ENCODE results near the gene GRPEL1.

GRPEL1 gene

DNA sequence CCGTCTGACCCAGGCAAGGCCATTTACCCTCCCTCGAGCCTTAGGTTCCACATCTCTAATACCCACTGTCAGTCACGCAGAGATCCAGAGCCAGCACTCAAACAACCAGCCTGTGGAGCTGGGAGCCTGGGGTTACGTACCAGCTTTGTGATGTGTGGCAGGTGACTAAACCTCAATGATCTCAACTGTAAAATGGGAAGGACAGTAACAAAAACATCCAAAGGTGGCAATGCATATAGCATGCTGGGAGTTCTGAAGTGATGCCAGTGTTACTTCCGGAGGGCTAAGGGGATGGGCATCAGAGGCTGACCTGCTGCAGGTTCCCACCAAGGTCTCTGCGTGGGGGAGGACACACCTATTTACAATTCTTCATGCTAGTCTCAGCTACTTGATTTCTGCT lies 6.0 kb downstream of the GRPEL1 start:
- DNase-seq = no peak

DNA sequence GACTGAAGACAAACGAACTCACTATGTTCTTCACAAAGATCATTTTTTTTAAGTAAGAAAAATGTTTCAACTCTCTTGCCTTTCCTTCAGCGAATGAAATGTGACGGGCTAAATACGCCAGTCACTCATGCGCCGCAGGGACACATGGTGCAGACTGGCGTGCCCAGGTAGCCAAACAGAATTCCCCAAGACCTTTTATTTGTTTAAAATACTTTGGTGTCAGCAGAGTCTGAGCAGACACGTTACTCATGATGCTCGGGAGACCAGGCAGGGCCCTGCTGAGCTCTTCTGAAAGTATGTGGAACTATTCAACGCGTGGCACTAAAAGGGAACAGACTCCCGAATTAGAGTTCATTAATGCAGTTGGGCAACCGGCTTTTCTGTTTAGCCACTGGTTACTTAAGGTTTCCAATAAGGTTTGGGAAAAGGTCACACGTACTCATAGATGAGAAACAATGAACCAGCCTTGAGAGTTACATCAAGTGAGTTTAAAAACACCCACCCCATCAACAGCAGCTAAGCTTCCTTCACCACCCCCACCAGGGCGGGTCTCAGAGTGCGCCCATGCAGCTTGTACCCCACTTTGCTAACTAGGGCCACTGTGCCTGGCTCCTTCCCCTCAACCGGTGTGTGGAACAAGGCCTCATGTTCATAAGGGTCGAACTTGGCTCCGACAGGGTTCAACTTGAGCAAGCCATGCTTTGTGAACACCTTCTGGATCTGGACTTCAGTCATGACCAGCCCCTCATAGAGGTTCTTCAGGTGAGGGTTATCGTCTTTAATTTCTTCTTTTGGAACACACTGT lies 7.3 kb downstream of the GRPEL1 start:
- DNase-seq = no peak

DNA sequence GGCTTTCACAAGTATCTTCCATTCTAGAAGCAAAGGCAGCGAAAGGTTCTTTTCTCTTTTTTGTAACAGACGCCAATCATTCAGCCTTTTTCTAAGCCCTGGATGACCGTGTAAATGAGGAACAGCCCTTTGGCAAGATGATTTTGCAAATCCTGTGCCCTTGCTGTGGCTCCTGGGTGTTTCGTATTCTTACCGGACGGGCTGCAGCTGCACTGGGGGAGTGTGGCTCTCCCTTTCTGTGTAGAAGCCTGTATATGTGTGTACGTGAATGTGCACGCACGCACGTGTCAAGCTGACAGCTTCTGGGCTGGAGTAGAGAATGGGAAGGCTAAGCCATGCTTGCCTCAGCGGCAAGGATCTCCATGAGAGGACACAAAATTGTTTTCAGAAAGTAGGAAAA lies 8.2 kb downstream of the GRPEL1 start:
- no peak for DNase-seq

DNA sequence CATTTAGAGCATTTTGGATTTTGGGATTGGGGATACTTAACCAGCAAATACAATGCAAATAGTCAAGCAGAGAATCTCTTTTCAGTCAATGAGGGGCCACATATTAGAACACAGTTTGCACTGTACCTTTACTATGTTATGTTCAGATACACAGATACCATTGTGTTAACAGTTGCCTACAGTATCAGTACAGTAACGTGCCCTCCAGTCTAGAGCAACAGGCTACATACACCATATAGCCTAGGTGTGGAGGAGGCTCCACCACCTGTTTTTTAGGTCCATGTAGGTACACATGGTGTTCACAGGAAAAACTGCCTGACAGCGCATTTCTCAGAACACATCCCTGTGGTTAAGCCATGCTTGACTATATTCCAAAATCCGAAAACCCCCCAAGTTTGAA lies 9.1 kb downstream of the GRPEL1 start:
- DNase-seq = no peak

DNA sequence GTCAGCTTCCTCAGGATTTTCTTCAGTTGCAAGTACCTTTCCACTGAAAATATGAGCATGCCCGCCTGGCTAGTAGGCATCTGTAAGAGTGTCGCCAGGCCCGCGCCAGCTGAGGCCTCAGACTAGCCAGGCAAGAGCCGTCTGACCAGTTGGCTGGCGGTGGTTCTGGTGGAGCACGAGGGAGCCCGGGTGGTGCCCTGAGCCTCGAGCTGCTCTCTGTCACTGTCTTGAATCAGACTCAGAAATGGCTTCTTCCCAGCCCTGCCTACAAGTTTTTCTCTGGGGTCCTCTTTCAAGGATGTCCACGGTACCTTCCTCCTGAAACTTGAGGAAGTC lies 11.9 kb downstream of the GRPEL1 start:
- no peak for DNase-seq

DNA sequence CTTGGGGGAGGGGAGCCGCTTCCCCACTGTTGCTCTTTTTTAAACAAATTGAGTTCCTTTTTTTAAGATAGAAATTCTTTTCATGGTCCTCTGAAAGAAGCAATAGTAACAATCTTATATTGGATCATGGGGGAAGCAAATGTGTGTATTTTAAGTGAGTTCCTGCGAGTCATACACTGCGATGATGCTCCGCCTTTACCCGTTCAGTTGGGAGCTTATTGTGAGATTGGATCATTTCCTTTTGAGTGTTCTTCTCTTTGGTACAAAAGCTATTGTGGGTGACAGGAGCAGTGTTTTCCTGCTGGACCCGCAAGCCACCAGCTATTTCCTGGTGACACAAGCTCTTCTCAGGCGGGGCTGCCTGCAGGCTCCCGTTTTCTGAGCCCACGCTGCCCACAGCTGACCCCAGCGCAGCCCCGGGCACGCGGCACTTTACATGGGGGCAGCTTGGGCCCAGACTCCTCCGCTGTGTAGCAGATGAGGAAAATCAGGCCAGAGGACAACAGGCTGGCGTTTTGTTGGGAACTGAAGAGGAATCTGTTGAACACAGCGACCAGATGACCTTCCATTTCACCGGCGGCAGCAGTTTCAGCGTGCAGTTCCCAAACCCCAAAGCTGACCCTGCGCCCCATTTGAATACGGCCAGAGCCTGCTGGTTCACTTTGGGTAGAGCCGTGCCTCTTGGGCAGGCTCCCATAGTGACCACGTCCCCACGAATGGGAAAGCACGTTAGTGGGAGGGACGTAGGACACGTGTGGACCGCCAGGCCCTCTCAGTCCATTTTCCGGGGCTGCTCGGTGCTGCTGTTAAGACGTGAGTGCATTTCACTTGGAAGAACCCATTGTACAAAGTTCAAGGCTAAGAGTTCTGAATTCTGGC lies 12.5 kb downstream of the GRPEL1 start:
- DNase-seq = no peak

DNA sequence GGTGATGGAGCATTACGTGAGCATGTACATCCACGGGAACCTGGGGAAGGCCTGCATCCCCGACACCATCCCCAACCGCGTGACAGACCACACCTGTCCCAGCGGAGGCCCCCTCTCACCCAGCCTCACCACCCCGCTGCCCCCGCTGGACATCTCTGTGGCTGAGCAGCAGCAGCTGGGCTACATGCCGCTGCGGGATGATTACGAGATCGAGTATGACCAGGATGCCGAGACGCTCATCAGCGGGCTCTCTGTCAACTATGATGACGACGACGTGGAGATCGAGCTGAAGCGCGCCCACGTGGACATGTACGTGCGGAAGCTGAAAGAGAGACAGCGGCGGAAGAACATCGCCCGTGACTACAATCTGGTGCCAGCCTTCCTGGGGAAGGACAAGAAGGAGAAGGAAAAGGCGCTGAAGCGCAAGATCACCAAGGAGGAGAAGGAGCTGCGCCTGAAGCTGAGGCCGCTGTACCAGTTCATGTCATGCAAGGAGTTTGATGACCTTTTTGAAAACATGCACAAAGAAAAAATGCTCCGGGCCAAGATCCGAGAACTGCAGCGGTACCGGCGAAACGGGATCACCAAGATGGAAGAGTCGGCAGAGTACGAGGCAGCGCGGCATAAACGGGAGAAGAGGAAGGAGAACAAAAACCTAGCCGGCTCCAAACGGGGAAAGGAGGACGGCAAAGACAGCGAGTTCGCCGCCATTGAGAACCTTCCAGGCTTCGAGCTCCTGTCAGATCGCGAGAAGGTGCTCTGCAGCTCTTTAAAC lies 13.6 kb downstream of the GRPEL1 start:
- no peak for DNase-seq

DNA sequence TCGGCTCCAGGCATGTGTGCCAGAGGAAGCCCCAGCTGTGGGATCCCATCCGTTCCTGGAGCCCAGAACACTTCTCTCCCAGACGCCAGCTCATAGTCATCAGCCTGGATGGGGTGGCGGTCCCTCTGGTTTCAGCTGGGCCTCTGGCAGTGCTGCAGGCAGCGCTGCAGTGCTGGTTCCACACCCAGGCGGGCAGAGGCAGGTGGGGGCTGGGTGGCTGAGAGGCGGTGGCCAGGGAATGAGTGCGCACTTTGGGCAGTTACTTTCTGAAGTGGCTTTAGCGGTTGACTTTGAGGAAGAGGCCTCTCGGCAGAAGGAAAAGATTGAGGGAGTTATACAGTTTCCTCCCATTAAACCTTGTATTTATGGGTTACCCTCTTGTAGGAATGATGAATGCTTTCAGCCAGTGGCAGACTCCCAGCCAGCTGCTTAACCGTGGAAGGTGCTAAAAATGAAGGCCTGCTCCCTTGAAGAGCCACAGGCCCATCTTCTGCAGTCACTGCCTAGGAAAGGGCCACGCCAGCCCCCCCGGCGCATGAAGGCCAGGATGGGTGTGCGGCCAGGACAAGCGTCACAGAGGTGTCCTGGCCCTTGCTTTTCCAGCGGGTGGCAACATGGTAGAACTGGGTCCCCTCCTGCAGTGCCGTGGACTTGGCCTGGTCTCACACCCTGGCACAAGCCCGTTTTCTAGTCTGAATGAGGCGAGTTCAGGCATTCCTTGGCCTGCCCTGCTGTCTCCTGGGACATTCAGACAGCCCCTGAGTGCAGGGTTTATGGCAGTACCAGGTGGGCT lies 14.7 kb downstream of the GRPEL1 start:
- DNase-seq = no peak

DNA sequence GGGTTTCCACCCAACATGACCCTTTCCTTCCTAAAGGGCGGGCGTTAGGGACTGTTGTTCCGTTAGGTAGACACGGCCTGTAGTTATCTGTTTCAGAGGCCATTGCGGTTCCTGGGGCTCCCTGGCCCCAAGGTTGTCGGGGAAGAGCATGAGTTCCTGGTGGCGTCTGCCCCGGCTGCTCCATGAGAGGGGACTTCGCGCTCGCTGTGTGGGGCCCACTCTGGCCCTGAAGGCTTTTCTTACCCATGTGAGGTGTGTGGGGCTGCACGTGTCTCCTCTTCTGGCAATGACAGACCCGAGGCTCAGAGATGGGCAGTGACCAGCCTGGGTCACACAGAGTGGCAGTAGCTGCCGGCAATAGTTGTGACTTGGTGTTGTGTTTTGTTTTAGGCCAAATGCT lies 15.6 kb downstream of the GRPEL1 start:
- DNase-seq = no peak

DNA sequence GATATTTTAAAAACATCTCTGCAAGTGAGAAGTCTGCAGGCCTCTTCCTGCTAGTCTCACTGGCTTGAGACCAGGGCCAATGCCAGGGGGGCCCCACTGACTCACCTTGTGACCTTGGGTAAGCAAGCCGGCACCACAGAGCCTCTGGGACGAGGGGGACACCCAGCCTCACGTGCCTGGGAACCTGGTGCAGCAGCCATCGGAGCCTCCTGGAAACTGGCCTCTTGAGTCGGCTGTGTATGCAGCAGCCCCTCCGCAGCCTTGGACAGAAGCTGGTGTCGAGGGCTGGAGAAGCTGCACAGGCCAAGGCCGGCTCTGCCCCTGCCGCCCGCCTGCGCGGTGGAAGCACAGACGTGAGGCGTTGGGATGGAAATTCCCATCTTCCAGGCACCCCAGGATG lies 16.0 kb downstream of the GRPEL1 start:
- no peak for DNase-seq

DNA sequence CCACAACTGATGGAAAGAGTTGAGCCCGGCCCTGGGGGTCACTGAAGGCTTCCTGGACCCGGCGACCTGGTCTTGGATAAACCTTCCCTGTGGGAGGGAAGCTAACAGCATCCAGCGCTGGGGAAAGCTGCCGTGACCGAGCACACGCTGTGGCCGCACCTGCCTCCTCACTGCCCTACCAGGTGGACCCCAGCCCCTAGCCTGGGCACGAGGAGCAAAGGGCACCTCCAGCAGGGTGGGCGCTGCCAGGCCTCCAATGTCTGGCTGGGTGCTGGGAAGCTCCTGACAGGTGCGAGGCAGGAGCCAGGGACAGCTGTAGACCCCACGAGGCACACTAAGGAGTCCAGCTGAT lies 16.7 kb downstream of the GRPEL1 start:
- DNase-seq = no peak

DNA sequence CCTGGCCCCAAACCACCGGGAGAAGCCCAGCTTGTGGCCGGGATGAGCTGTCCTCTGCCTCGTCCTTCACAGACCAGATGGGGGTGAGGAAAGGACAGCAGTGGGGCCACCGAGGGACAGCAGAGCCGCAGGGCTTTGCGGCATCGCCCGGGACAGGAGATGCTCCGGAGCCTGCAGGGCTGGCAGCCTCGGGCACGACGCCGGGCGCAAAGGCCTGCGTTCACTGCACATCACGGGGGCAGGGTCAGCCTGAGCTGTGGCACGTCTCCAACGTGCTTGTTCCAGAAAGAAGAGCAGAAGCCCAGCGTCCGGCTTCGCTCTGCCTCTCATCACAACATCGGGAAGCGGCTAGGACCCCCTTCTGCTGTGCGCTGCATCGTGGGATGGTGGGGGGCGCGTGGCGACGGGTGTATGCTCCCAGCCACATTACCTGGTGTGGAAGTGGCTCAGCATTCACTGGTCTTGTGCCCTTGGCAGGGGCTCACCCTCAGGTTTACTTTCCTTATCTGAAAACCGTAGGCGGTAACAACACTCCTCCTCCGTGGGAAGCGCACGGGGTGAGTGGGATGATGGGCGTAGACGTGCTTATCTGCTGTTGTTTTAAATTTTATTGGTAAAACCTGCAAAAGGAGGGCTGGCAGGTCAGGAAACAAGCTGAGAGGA lies 17.3 kb downstream of the GRPEL1 start:
- DNase-seq = no peak

DNA sequence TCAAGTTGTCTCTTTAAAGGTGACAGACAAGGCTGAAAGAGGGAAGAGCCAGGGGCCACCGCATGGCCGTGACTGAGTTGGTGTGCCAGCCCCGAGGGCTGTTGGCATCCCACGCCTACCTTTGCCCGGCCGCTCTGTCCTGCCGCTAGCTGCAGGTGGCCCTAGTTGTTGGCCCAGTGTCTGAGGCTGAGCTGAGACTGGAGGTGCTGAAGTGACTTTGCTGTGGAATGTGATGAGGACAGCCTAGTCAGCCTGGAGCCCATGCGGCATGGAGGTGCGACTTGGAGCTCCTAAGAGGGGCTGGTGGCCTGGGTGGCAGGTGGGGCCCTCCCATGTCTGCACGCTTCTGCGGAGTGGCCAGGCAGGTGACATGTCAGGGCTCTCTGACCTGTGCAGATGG lies 18.1 kb downstream of the GRPEL1 start:
- no peak for DNase-seq

DNA sequence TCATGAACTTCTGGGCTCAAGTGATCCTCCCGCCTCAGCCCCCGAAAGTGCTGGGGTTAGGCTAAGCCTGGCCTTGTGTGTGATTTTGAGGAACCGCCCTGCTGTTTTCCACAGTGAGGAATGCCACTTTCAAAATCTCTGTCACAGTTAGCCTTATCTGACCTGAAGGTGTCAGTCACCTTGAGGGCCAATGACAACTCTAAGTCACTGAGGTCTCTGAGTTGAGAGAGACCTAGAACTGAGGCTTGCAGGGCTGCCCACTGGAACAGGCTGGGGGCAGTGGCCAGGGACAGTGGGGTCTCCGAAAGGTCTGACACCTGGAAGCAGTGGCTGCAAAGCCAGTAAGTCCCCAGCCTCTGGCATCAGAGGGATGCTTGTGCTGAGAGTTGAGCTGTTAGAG lies 18.6 kb downstream of the GRPEL1 start:
- DNase-seq = no peak

DNA sequence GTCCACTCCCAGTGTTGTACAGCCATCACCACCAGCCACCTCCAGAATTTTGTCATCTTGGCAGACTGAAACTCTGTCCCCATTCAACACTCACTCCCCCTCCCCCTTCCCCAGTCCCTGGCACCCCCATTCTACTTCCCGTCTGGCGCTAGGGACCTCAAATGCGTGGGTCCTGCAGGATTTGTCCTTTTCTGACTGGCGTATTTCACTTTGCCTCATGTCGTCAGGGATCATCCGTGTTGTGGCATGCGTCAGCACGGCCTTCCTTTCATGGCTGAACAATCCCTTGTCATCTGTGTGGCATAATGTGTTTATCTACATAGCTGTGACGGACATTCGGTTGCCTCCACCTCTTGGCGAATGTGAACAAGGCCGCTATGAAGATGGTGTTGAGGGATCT lies 19.2 kb downstream of the GRPEL1 start:
- no peak for DNase-seq

DNA sequence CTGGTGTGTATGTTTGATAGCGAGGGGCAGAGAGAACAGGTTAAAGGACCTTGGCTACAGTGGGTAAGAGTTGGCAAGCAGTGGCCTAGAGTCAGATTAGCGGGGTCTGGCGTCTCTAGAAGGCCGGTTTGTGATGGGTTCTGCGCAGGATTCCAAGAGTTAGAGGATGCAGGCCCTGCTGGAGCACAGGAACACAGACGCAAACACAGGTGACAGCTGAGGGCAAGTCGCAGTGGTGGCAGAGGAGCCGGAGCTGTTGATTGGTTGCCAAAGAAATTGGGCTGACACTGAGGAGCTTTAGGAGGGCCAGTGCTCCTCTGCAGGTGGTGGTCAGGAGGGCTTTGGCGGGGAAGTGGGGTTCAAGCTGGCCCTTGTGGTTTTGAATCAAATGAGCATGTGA lies 20.9 kb downstream of the GRPEL1 start:
- DNase-seq = no peak

DNA sequence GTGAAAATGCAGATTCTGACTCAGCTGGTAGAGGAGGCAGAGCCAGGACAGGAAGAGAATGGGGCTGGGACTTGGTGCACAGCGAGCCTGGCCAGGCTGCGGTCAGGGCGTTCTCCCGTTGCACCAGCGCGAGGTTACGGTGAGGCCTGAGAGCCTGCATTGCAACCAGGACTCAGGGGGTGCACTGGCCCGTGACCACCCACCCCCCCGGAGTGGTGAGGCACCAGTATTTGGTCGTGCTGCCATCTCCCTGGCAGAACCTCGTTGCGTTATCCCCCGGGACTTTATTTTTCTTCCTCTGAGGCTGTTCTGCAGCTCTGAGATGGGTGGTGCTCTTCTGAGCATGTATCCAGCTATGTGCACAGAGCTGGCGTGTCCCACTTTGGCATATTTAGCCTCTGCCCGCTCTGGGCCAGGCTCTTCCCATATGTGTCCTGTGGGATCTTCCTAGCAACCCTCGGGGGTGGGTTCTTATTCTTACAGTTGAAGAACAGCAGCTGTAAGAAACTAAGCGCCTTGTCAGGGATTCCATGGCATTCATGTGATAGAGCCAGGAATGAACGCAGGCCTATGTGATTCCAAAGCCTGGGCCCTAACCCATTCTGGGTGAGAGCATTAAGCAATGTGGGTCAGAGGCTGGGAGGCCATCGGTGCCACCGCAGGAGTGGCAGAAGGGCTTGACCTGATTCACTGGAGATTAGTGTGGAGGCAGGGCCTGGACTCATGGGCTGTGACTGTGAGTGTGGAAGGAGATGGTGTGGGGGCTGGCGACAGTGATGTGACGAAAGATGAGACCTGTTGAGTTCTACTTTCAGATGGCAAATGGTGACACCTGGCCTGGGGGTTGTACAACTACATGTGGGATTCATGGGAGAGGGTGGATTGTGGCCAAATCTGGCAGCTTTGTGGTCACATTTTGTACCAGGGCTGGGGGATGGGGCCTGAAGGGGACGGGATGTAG lies 21.6 kb downstream of the GRPEL1 start:
- no peak for DNase-seq

DNA sequence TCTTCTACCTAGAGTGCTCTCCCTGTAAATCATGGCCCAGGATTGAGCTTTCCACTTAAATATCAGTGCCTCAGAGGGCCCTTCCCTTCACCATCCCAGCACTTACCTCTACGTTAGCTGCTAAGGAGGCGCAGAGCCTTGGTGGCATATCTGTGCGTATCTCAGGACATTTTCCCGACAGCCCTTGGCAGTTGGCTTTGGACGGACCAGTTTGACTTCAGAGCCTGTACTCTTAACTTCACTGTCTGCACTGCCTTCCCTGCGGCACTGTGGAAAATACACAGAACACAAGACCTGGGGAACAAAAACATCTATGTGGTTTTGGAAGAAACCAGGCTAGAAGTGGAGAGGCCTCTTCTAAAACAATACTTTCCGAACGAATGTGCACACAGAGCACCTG lies 22.3 kb downstream of the GRPEL1 start:
- no peak for DNase-seq

DNA sequence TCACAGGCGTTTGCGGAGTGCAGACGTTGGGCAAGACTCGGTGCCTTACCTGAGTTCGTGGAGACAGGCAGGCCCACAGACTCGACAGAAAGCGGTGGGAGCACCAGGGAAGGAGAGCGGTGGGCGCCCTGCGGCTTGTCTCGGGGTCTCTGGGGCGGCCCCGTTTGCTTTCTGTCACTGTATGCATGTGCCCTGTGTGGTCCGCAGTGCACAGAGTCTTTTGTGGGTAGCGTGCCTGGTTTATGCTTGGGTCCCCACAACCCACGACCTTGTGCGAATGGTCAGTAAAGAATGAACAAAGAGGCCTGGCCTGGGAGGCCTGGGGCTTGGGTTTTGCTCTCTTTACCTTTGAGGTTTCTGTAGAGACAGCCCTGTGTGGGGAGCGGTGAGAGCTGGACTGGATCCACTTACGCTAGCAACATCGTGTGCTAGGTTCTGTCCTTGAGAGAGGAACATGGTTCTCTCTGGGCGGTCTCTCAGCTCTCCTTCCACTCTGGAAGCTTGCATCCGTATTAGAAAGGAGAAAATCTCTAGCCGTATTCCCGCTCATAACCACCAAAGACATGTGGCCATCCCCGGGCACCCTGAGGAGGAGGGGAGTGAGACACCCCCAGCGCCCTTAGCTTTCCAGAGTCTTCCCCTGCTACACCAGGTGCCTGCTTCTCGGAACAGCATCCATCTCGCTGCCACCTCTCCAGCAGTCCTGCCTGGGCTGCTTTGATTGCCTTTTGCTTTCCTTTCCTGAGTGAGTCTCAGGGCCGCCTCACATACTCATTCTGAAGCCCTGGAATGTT lies 23.5 kb downstream of the GRPEL1 start:
- DNase-seq = no peak

Measured in activated CD8-positive, alpha-beta memory T cell treated with anti-CD3 and anti-CD28 coated beads, Interleukin-2, amount 50 U/mL, for 48 hours (primary cell).